OCI-LY7 (cell line): ENCODE results near the gene PLEKHM3.

Experiments
- CTCF ChIP-seq: fragments of 200-600 bp; sonication (generic); conservative IDR thresholded peaks from 2 replicates; pipeline ENCODE4 v1.5.1; 2014; ENCODE audit warnings: mild to moderate bottlenecking, antibody characterized with exemption, low read length, moderate library complexity, mixed read lengths
- EZH2phosphoT487 ChIP-seq: fragments of 200-600 bp; sonication (generic); IDR thresholded peaks from 2 replicates; pipeline ENCODE4 v1.6.1; 2018; ENCODE audit warnings: low read depth, borderline replicate concordance, mild to moderate bottlenecking, mixed run types, antibody characterized with exemption, low read length, moderate library complexity, mixed read lengths

GRCh38 chr2:208037564-208038487 lies 12.5 kb upstream of the PLEKHM3 start:
- TF ChIP-seq CTCF (no peak), EZH2phosphoT487 (no peak)
